ENCODE measurements around the gene SLC2A9.

Gene SLC2A9

GRCh38 chr4:10047967-10048366, 26.7 kb upstream of the SLC2A9 start:
- Histone ChIP-seq H3K9me3 (no peaks in the 10 kb centered on the region), H3K4me1 (no peaks in the 10 kb centered on the region; the same call in 1 of the 2 replicates)

GRCh38 chr4:10046471-10046870, 25.2 kb upstream of the SLC2A9 start:
- H3K36me3 ChIP-seq: no peaks in the 10 kb centered on the region
- H3K9me3 ChIP-seq: no peaks in the 10 kb centered on the region
- TF ChIP-seq, protein P1, sequence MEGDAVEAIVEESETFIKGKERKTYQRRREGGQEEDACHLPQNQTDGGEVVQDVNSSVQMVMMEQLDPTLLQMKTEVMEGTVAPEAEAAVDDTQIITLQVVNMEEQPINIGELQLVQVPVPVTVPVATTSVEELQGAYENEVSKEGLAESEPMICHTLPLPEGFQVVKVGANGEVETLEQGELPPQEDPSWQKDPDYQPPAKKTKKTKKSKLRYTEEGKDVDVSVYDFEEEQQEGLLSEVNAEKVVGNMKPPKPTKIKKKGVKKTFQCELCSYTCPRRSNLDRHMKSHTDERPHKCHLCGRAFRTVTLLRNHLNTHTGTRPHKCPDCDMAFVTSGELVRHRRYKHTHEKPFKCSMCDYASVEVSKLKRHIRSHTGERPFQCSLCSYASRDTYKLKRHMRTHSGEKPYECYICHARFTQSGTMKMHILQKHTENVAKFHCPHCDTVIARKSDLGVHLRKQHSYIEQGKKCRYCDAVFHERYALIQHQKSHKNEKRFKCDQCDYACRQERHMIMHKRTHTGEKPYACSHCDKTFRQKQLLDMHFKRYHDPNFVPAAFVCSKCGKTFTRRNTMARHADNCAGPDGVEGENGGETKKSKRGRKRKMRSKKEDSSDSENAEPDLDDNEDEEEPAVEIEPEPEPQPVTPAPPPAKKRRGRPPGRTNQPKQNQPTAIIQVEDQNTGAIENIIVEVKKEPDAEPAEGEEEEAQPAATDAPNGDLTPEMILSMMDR (IDR thresholded peaks at IDR 0.05; ENCODE audit: low read depth, low read length): no peak
- H3K4me3 ChIP-seq (ENCODE audit: low read depth, low read length): no peak overlapping the region
- no peak for DNase-seq
- no peaks in the 10 kb centered on the region; the same call in 1 of the 2 replicates for H3K4me1 ChIP-seq
- no peaks in the 10 kb centered on the region for H3K27me3 ChIP-seq

More at GRCh38 chr4:10047967-10048366, 26.7 kb upstream of the SLC2A9 start:
- no peak for DNase-seq
- TF ChIP-seq, protein P1 (IDR thresholded peaks at IDR 0.05; ENCODE audit: low read depth, low read length): no peak
- H3K4me3 ChIP-seq (ENCODE audit: low read depth, low read length): no peak overlapping the region
- H3K36me3 ChIP-seq: no peaks in the 10 kb centered on the region
- no peaks in the 10 kb centered on the region for H3K27me3 ChIP-seq

DNA sequence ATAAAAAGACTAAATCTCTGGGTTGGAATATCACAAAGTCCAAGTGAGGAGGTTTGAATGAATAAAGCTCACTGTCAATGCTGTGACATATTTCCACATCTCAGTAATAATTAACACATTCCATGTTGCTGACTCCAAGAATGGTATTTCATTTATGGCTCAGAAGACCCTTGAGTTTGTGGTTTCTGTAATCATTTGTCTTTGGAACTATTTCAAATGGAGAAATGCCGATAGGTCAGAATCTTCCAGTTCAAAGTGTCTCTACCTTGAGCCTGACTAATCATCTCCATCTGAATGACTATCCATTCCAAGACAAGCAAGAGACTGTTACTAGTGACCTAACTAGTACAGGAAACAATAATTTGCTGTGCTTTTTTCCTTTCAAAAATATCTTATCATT, 24.2 kb upstream of the SLC2A9 start:
- Histone ChIP-seq H3K9me3 (no peaks in the 10 kb centered on the region), H3K27me3 (no peaks in the 10 kb centered on the region), H3K36me3 (no peaks in the 10 kb centered on the region), H3K4me3 (ENCODE audit: low read depth, low read length) (no peak overlapping the region), H3K4me1 (no peaks in the 10 kb centered on the region)
- DNase-seq: no peak
- TF ChIP-seq, protein P1 (IDR thresholded peaks at IDR 0.05; ENCODE audit: low read depth, low read length): no peak

DNA sequence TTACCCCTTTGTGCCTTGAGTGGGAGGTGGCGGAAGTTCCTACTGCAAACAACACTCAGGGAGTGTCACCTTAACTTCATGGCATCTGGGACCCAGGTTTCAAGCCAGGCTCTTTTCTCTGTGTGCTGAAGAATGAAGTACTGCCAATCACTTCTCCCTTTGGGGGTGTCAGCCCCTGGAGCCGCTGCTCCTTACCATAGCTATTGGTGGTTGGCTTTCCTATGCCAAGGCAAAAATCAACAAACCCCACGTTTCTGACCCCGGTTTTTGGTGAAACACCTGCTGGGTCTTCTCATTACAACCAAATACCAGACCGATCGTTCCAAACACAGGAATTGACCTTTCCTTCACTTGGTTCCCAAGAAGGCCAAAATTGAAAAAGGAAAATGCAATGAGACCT, 19.7 kb upstream of the SLC2A9 start:
- no peak overlapping the region for H3K4me3 ChIP-seq (ENCODE audit: low read depth, low read length)
- no peaks in the 10 kb centered on the region for H3K9me3 ChIP-seq
- DNase-seq: no peak
- no peaks in the 10 kb centered on the region for H3K27me3 ChIP-seq
- no peaks in the 10 kb centered on the region for H3K36me3 ChIP-seq
- H3K4me1 ChIP-seq: no peaks in the 10 kb centered on the region
- TF ChIP-seq, protein P1 (IDR thresholded peaks at IDR 0.05; ENCODE audit: low read depth, low read length): no peak

GRCh38 chr4:10040049-10040892, 19.0 kb upstream of the SLC2A9 start:
- Histone ChIP-seq H3K4me3 (ENCODE audit: low read depth, low read length) (no peak overlapping the region), H3K27me3 (no peaks in the 10 kb centered on the region), H3K36me3 (no peaks in the 10 kb centered on the region), H3K4me1 (no peaks in the 10 kb centered on the region), H3K9me3 (no peaks in the 10 kb centered on the region)
- no peak for DNase-seq
- TF ChIP-seq, protein P1 (IDR thresholded peaks at IDR 0.05; ENCODE audit: low read depth, low read length): no peak

GRCh38 chr4:10036807-10037342, 15.6 kb upstream of the SLC2A9 start:
- H3K36me3 ChIP-seq: no peaks in the 10 kb centered on the region
- DNase-seq: no peak
- no peaks in the 10 kb centered on the region for H3K27me3 ChIP-seq
- no peak overlapping the region for H3K4me3 ChIP-seq (ENCODE audit: low read depth, low read length)
- peaks cover 6% of the 10 kb centered on the region for H3K4me1 ChIP-seq
- TF ChIP-seq, protein P1 (IDR thresholded peaks at IDR 0.05; ENCODE audit: low read depth, low read length): no peak
- no peaks in the 10 kb centered on the region for H3K9me3 ChIP-seq

Measured in BE2C (cell line).